K562 (cell line): ENCODE data around the gene BHLHE23. TPM values are rescaled to one million over a fixed set of nuclear protein-coding genes. Genes with fewer than 3 reads are reported as not detected.

ENCODE experiments used
- ATAC-seq: fragments of 200-7000 bp; cut with Tn5 transposase; 3 replicates; pipeline ENCODE4 v1.9.1; 2020; ENCODE audit warnings: moderate library complexity
- BruUV-seq: library from RNA; stranded (reverse); fragments of 400-500 nt; replicated peaks from 2 replicates; lab custom pipeline; 2021; lab: Mats Ljungman, UMichigan
- CTCF ChIA-PET: fragments of 300-600 bp; formaldehyde crosslinking; extraction: SDS; loops from one replicate; lab custom pipeline; 2021; ENCODE audit warnings: low intra/inter-chr PET ratio; lab: Yijun Ruan, JAX
- POLR2A ChIA-PET: fragments of 300-600, 350-650 bp; sonication (Branson Sonifier 250); formaldehyde crosslinking; extraction: SDS; loops from one replicate; lab custom pipeline; 2021; ENCODE audit warnings: antibody characterized with exemption, inconsistent platforms; lab: Yijun Ruan, JAX
- DNase-seq, 4 experiments: peaks; one replicate each; pipeline versions ENCODE4 v3.0.0 to v3.0.0-alpha.2; 2011 to 2018; ENCODE audit warnings: low spot score in 3 of 4, mixed read lengths in 3 of 4; ENCODE audit errors: extremely low read depth in 1 of 4
- FAIRE-seq: peaks from 2 replicates; lab custom pipeline; 2011; peaks lifted over from hg19 to GRCh38; lab: Jason Lieb, UNC
- H2AFZ ChIP-seq: 2 replicates; pipeline ENCODE4 v1.6.0; 2011; ENCODE audit warnings: low read depth, low read length, control low read depth, inconsistent platforms
- H3K27ac ChIP-seq: fragments of 200-600 bp; 3 replicates; pipeline ENCODE4 v1.8.0; 2011; ENCODE audit warnings: low read depth, mild to moderate bottlenecking, control low read depth, inconsistent platforms, low read length, moderate library complexity, mixed read lengths; ENCODE audit errors: extremely low read depth
- H3K27me3 ChIP-seq, 2 experiments: fragments of 300-600 bp in 1 of 2; 2 replicates in 1 of 2; 3 replicates in 1 of 2; pipeline versions ENCODE4 v1.6.0 to v1.8.0; 2011; ENCODE audit warnings: inconsistent platforms in 2 of 2, low read length in 2 of 2, mild to moderate bottlenecking in 1 of 2, mixed read lengths in 1 of 2, moderate library complexity in 1 of 2; ENCODE audit not compliant: control insufficient read depth in 2 of 2, insufficient read depth in 2 of 2
- H3K36me3 ChIP-seq: fragments of 300-600 bp; 3 replicates; pipeline ENCODE4 v1.8.0; 2011; ENCODE audit warnings: mild to moderate bottlenecking, low read length, inconsistent platforms; ENCODE audit not compliant: control insufficient read depth, insufficient read depth
- H3K4me1 ChIP-seq, 2 experiments: fragments of 200-600 bp in 1 of 2; replicated peaks in 1 of 2; 2 replicates in 1 of 2; 3 replicates in 1 of 2; pipeline versions ENCODE4 v1.5.1 to v1.8.0; 2011; ENCODE audit warnings: inconsistent platforms in 2 of 2, low read length in 2 of 2, mild to moderate bottlenecking in 1 of 2, mixed read lengths in 1 of 2, moderate library complexity in 1 of 2; ENCODE audit not compliant: control insufficient read depth in 2 of 2, insufficient read depth in 2 of 2
- H3K4me2 ChIP-seq: 2 replicates; pipeline ENCODE4 v1.6.1; 2011; ENCODE audit warnings: low read length, control low read depth, inconsistent platforms, mixed read lengths; ENCODE audit not compliant: insufficient read depth
- H3K4me3 ChIP-seq: fragments of 200-600 bp; sonication (generic), shearing (Covaris generic); 2 replicates; pipeline ENCODE4 v1.5.1; 2016; ENCODE audit warnings: control low read depth, inconsistent platforms
- H3K79me2 ChIP-seq: fragments of 200-600 bp; 3 replicates; pipeline ENCODE4 v1.8.0; 2011; ENCODE audit warnings: low read length, inconsistent platforms; ENCODE audit not compliant: control insufficient read depth, insufficient read depth
- H3K9ac ChIP-seq, 2 experiments: 2 replicates each; pipeline versions ENCODE4 v1.6.0 to v1.6.1; 2011; ENCODE audit warnings: low read depth in 2 of 2, low read length in 2 of 2, control low read depth in 1 of 2, inconsistent platforms in 1 of 2, mild to moderate bottlenecking in 1 of 2, mixed read lengths in 1 of 2; ENCODE audit not compliant: insufficient read depth in 1 of 2
- H3K9me1 ChIP-seq: one replicate; pipeline ENCODE4 v1.6.0; 2011; ENCODE audit warnings: inconsistent platforms, mild to moderate bottlenecking, low read length, moderate library complexity; ENCODE audit not compliant: control insufficient read depth, insufficient read depth
- H3K9me3 ChIP-seq: replicated peaks from 2 replicates; pipeline ENCODE4 v1.5.1; 2011; ENCODE audit warnings: low read depth, low read length, inconsistent platforms; ENCODE audit not compliant: control insufficient read depth, insufficient read depth
- H4K20me1 ChIP-seq: replicated peaks from 2 replicates; pipeline ENCODE4 v1.6.1; 2011; ENCODE audit warnings: low read length, inconsistent platforms, mixed read lengths; ENCODE audit not compliant: control insufficient read depth, insufficient read depth
- E4F1 ChIP-seq: fragments of 250-450 bp; sonication (Bioruptor Pico); IDR thresholded peaks from 2 replicates; pipeline ENCODE4 v1.5.0; 2021; ENCODE audit warnings: mild to moderate bottlenecking, borderline replicate concordance
- GMEB1 ChIP-seq: fragments of 250-450 bp; sonication (Bioruptor Pico); IDR thresholded peaks from 2 replicates; pipeline ENCODE4 v1.4.0; 2020; ENCODE audit warnings: mild to moderate bottlenecking
- HDAC6 ChIP-seq: IDR thresholded peaks from 2 replicates; pipeline ENCODE4 v1.6.1; 2012; ENCODE audit warnings: low read depth, mild to moderate bottlenecking, control low read depth, inconsistent platforms, low read length, moderate library complexity
- MTA1 ChIP-seq: fragments of 450-650 bp; IDR thresholded peaks from 2 replicates; pipeline ENCODE4 v1.6.1; 2017; ENCODE audit warnings: borderline replicate concordance
- NR3C1 ChIP-seq: sonication (generic); formaldehyde crosslinking; IDR thresholded peaks from 2 replicates; pipeline ENCODE4 v1.8.1; 2022; ENCODE audit warnings: missing genetic modification reagents
- POU5F1 ChIP-seq: fragments of 150-350 bp; IDR thresholded peaks from 2 replicates; pipeline ENCODE4 v1.6.1; 2014; ENCODE audit warnings: borderline replicate concordance, low read length, low read depth, mild to moderate bottlenecking; ENCODE audit not compliant: partially characterized antibody
- RBBP5 ChIP-seq: fragments of 200-600 bp; sonication (generic); IDR thresholded peaks from 2 replicates; pipeline ENCODE4 v1.6.1; 2012; ENCODE audit warnings: borderline replicate concordance, mild to moderate bottlenecking, low read length, control low read depth, inconsistent platforms; ENCODE audit not compliant: insufficient read depth, poor library complexity, severe bottlenecking
- STAG1 ChIP-seq: sonication (generic); formaldehyde crosslinking; IDR thresholded peaks from 2 replicates; pipeline ENCODE4 v1.5.0; 2020; ENCODE audit warnings: missing genetic modification reagents, borderline replicate concordance
- TBP ChIP-seq: optimal IDR thresholded peaks from 2 replicates; pipeline ENCODE3; 2011; ENCODE audit warnings: low read depth, low read length, improper control_type of control experiment
- U2AF2 ChIP-seq: fragments of 200-400 bp; formaldehyde crosslinking; optimal IDR thresholded peaks from 2 replicates; pipeline ENCODE3; 2017; ENCODE audit warnings: low read depth, mild to moderate bottlenecking, low read length
- ZBTB33 ChIP-seq: sonication (generic); formaldehyde crosslinking; IDR thresholded peaks from 2 replicates; pipeline ENCODE4 v1.8.1; 2023; ENCODE audit warnings: mild to moderate bottlenecking, missing genetic modification reagents
- ZNF23 ChIP-seq: fragments of 250-450 bp; sonication (Bioruptor Pico); IDR thresholded peaks from 2 replicates; pipeline ENCODE4 v1.4.0; 2020; ENCODE audit warnings: mild to moderate bottlenecking
- ZNF232 ChIP-seq: sonication (generic); formaldehyde crosslinking; IDR thresholded peaks from 2 replicates; pipeline ENCODE4 v1.8.0; 2022; ENCODE audit warnings: mild to moderate bottlenecking, missing genetic modification reagents
- ZNF583 ChIP-seq: fragments of 250-450 bp; sonication (Bioruptor Pico); IDR thresholded peaks from 2 replicates; pipeline ENCODE4 v1.4.0; 2020
- WGBS: fragments of 100-300 bp; shearing (Covaris generic); methylation state at CpG from one replicate; pipeline ENCODE4 v1.1.6; 2016; ENCODE audit warnings: low coverage, mixed read lengths; ENCODE audit not compliant: insufficient coverage; ENCODE audit errors: missing lambda C conversion rate; 5-methylcytosine and 5-hydroxymethylcytosine counted together
- in situ Hi-C: fragments of 300-500 bp; cut with MboI; formaldehyde crosslinking; loops from 4 replicates; pipeline ENCODE4 v1.15.0; 2018; ENCODE audit warnings: inconsistent platforms, mixed read lengths
- intact Hi-C: fragments of 100-400 bp; cut with micrococcal nuclease; formaldehyde crosslinking; loops from 2 replicates; pipeline ENCODE4 v1.14.2; 2022
- polyA plus RNA-seq, 8 experiments: library from polyadenylated mRNA; depleted of rRNA in 4 of 8; stranded (reverse) in 5 of 8; unstranded in 3 of 8; fragments of >200 nt; fragmentation: Nextera tagmentation in 2 of 8; fragmentation: Illumina TruSeq in 1 of 8; extraction: Ambion mirVana in 2 of 8; extraction: Trizol in 1 of 8; gene quantifications; 2 replicates each; pipeline versions ENCODE4 v1.2.1 to v1.2.3, GENCODE V29; 2011 to 2014; ENCODE audit warnings: inconsistent platforms in 1 of 8, missing spikeins in 1 of 8
- total RNA-seq, 7 experiments: library from RNA; depleted of rRNA in 6 of 7; stranded (reverse); fragments of >200 nt in 6 of 7; fragmentation: Illumina TruSeq in 2 of 7; extraction: Trizol in 2 of 7; gene quantifications; 2 replicates each; pipeline versions ENCODE4 v1.2.1 to v1.2.3, GENCODE V29; 2011 to 2021; ENCODE audit warnings: low replicate concordance in 1 of 7

Gene BHLHE23
- total and polyA plus RNA-seq, 9 of the 15 experiments (the other 6 are each of a cell fraction or from before 2014, with no cell fraction given) = not detected

GRCh38 chr20:63053432-63054102 is 46.8 kb upstream of the BHLHE23 start:
- Histone ChIP-seq H3K4me3 (no peak overlapping the region), H3K36me3 (no peaks in the 10 kb centered on the region), H3K27ac (no peak overlapping the region), H3K4me1 (peaks cover 0 to 26% of the 10 kb centered on the region in 2 experiments; a peak in 3 of 5 replicates), H3K9ac (no peak overlapping the region), H2AFZ (no peak overlapping the region), H3K9me1 (peaks cover 4% of the 10 kb centered on the region), H4K20me1 (0 out of 2 replicates have a peak, but pooled peaks cover 7% of the 10 kb centered on the region), H3K27me3 (peaks cover 5 to 53% of the 10 kb centered on the region in 2 experiments; a peak in 4 of 5 replicates), H3K4me2 (no peak overlapping the region), H3K79me2 (no peaks in the 10 kb centered on the region), H3K9me3 (peaks cover 5% of the 10 kb centered on the region)
- WGBS = 16% methylated on average over 21 of the region's 21 CpGs
- CTCF ChIA-PET = no interaction called here
- no TSS peak for BruUV-seq
- in situ Hi-C loops (no loop called here), intact Hi-C loops (no loop called here)
- POLR2A ChIA-PET = interaction anchor here (0.5 to 0.8 kb wide), 2 partner anchors 21 to 102 kb away, joined by 3 to 4 read pairs; no protein-coding TSS in a partner anchor
- FAIRE-seq (no peak), ATAC-seq (no peak; the same call in 2 of the 3 replicates), DNase-seq (peak in 1 of 4 experiments; percentile 13)
- no peak for TF ChIP-seq HDAC6
- TF ChIP-seq E4F1 = no peak
- TF ChIP-seq ZNF232 (CRISPR knock-in tag) = no peak
- TF ChIP-seq GMEB1 = no peak
- TF ChIP-seq ZNF583 (CRISPR knock-in tag) = no peak
- no peak for TF ChIP-seq RBBP5
- no peak for TF ChIP-seq U2AF2
- TF ChIP-seq ZNF23 (CRISPR knock-in tag) = no peak
- TF ChIP-seq NR3C1 = no peak
- TF ChIP-seq MTA1 = no peak
- TF ChIP-seq STAG1 (CRISPR knock-in tag) = no peak
- TF ChIP-seq POU5F1 = no peak
- no peak for TF ChIP-seq ZBTB33 (CRISPR knock-in tag)
- no peak for TF ChIP-seq TBP
